ENCODE data around the gene PRXL2A. TPM values are rescaled to one million over a fixed set of nuclear protein-coding genes. Genes with fewer than 3 reads are reported as not detected.
A peak's percentile ranks its signal among the peaks of the same experiment; 100 is the strongest.
"Not testable (repeated sequence)": the region's sequence is repeated elsewhere in the genome, so short reads cannot be mapped to it uniquely, and the experiment has no call there.

Gene PRXL2A
- total RNA-seq, 5 donors from 2014 or later (not counting 1 experiment from before 2014, with no cell fraction given): 2.9 to 6.3 (median 5.2) TPM

GRCh38 chr10:80412486-80412885 lies 4.1 kb downstream of the PRXL2A start:
- Mint-ChIP-seq H3K27ac (no peak overlapping the region), H3K36me3 (no peaks in the 10 kb centered on the region), H3K27me3 (peaks cover 0 to 5% of the 10 kb centered on the region in 2 donors), H3K4me1 (peaks cover 23 to 43% (median 40%) of the 10 kb centered on the region in 3 donors), H3K4me3 (no peak overlapping the region), H3K9me3 (no peaks in the 10 kb centered on the region)
- no peaks in the 10 kb centered on the region for H3K36me3 ChIP-seq (ENCODE audit: control insufficient read depth in 2 of 2, extremely low read depth in 1 of 2, insufficient read depth in 1 of 2, low read length in 1 of 2)
- no peak overlapping the region for H3K4me3 ChIP-seq (ENCODE audit: control insufficient read depth in 1 of 2, extremely low read depth in 1 of 2, low read length in 1 of 2)
- DNase-seq (no peak), ATAC-seq (replicated peaks in 1 of 4) (no peak)
- CTCF ChIA-PET: no interaction called here
- no peaks in the 10 kb centered on the region for H3K9me3 ChIP-seq
- POLR2A ChIA-PET: no interaction called here
- H3K4me1 ChIP-seq (ENCODE audit: control insufficient read depth in 1 of 2, extremely low read depth in 1 of 2, insufficient read depth in 2 of 2, low read length in 2 of 2): peaks cover 0 to 17% of the 10 kb centered on the region in 2 experiments
- no peak overlapping the region for H3K27ac ChIP-seq (ENCODE audit: low read length)
- WGBS (ENCODE audit: insufficient coverage): 85% methylated on average over 4 of the region's 5 CpGs
- H3K27me3 ChIP-seq (replicated peaks in 1 of 2; ENCODE audit: control insufficient read depth in 2 of 2, extremely low read depth in 1 of 2, insufficient read depth in 2 of 2, low read length in 1 of 2): peaks cover 0 to 19% of the 10 kb centered on the region in 2 experiments

DNA sequence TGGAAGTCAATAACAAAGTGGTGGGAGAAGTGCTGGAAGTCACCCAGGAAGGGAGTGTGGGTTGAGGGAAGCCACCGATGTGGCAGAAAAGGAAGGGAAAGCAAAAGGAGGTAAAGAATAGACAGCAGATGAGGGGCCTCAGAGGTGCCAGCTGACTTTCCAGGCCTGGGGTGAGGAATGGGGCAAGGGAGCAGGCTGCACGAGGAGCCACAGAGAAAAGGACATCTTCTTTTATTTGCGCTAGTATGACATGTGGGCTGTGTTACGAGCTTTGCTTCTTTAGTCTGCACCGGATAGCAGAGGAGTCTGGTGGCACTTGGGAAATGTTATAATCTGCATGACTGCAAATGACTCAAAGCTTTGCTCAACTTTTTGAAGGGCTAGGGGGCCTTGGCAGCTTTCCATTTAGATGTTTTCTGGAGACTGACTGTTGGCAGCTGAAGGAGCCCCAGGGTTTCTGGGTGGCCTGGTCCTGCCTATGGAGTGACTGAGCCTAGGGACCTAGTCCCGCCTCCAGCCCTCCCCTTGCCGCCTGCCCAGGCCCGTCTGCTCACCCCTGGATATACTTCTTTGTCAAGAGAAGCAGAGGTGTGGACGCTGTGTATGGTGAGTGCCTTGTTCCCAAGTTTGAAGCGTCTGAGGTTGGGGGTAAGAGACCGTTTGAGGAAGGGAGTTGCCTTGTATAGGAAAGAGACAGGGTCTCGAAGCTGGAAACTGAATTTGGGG lies 5.1 kb downstream of the PRXL2A start:
- Histone ChIP-seq H3K4me3 (ENCODE audit: control insufficient read depth in 1 of 2, extremely low read depth in 1 of 2, low read length in 1 of 2) (no peak overlapping the region), H3K4me1 (ENCODE audit: control insufficient read depth in 1 of 2, extremely low read depth in 1 of 2, insufficient read depth in 2 of 2, low read length in 2 of 2) (peaks cover 0 to 10% of the 10 kb centered on the region in 2 experiments), H3K9me3 (no peaks in the 10 kb centered on the region), H3K27me3 (replicated peaks in 1 of 2; ENCODE audit: control insufficient read depth in 2 of 2, extremely low read depth in 1 of 2, insufficient read depth in 2 of 2, low read length in 1 of 2) (peaks cover 0 to 11% of the 10 kb centered on the region in 2 experiments), H3K27ac (ENCODE audit: low read length) (no peak overlapping the region), H3K36me3 (ENCODE audit: control insufficient read depth in 2 of 2, extremely low read depth in 1 of 2, insufficient read depth in 1 of 2, low read length in 1 of 2) (no peaks in the 10 kb centered on the region)
- Mint-ChIP-seq H3K4me3 (no peak overlapping the region), H3K36me3 (no peaks in the 10 kb centered on the region), H3K4me1 (peaks cover 17 to 37% (median 34%) of the 10 kb centered on the region in 3 donors), H3K9me3 (no peaks in the 10 kb centered on the region), H3K27me3 (no peaks in the 10 kb centered on the region), H3K27ac (peak overlapping the region in 1 of 2 donors; percentile 19)
- CTCF ChIA-PET: no interaction called here
- POLR2A ChIA-PET: no interaction called here
- 85% methylated on average over 12 of the region's 12 CpGs for WGBS (ENCODE audit: insufficient coverage)
- DNase-seq (no peak), ATAC-seq (replicated peaks in 1 of 4) (no peak)

DNA sequence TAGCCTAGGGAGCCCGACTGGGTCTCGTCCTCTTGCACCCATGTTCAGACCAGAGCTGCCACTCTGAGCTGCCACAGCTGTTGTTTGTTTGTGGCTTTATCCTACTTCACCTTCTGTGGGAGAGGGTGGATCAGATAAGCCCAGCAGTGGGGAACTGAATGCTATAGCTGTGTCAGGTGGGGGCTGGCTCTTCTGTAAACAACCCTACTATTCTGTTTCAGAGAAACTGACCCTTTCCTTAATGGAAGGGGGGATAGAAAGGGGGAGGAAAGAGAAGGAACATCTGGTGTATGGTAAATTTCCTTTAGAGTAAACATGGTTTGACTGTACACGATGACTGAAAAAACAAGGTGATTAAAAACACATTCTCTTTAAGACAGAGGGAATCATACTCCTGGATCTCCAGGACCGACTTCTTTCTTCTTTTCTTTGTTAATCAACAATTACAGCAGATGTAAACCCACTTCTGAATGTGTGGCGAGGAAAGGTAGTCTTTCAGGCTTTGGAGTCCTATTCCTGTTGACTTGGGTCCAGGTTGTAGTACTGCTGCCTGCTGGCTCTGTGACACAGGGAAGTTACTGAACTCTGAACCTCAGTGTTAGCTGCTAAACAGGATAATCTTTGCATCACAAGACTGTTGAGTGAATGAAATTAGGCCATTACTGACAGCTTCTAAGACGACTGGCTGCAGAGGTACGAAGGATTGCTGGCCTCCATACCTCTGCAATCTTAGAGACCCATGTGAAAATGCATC lies 6.0 kb downstream of the PRXL2A start:
- Mint-ChIP-seq H3K4me1 (peaks cover 13 to 32% (median 31%) of the 10 kb centered on the region in 3 donors), H3K36me3 (no peaks in the 10 kb centered on the region), H3K27ac (no peak overlapping the region), H3K27me3 (no peaks in the 10 kb centered on the region), H3K4me3 (no peak overlapping the region), H3K9me3 (no peaks in the 10 kb centered on the region)
- no peaks in the 10 kb centered on the region for H3K36me3 ChIP-seq (ENCODE audit: control insufficient read depth in 2 of 2, extremely low read depth in 1 of 2, insufficient read depth in 1 of 2, low read length in 1 of 2)
- WGBS (ENCODE audit: insufficient coverage): 100% methylated on average over 3 of the region's 7 CpGs
- DNase-seq (no peak), ATAC-seq (replicated peaks in 1 of 4) (no peak)
- no peak overlapping the region for H3K4me3 ChIP-seq (ENCODE audit: control insufficient read depth in 1 of 2, extremely low read depth in 1 of 2, low read length in 1 of 2)
- ChIA-PET POLR2A (no interaction called here), CTCF (no interaction called here)
- H3K4me1 ChIP-seq (ENCODE audit: control insufficient read depth in 1 of 2, extremely low read depth in 1 of 2, insufficient read depth in 2 of 2, low read length in 2 of 2): peaks cover 0 to under 1% of the 10 kb centered on the region in 2 experiments
- H3K27ac ChIP-seq (ENCODE audit: low read length): no peak overlapping the region
- no peaks in the 10 kb centered on the region for H3K9me3 ChIP-seq
- peaks cover 0 to 5% of the 10 kb centered on the region in 2 experiments for H3K27me3 ChIP-seq (replicated peaks in 1 of 2; ENCODE audit: control insufficient read depth in 2 of 2, extremely low read depth in 1 of 2, insufficient read depth in 2 of 2, low read length in 1 of 2)

- CTCF ChIA-PET: interaction anchor here in 1 of 2 donors (0.5 kb wide), 1 partner anchor 17 kb away, joined by 4 read pairs; no protein-coding TSS in a partner anchor
- Histone ChIP-seq H3K36me3 (ENCODE audit: control insufficient read depth in 2 of 2, extremely low read depth in 1 of 2, insufficient read depth in 1 of 2, low read length in 1 of 2) (peaks cover 0 to 3% of the 10 kb centered on the region in 2 donors), H3K27me3 (replicated peaks in 1 of 2; ENCODE audit: control insufficient read depth in 2 of 2, extremely low read depth in 1 of 2, insufficient read depth in 2 of 2, low read length in 1 of 2) (peaks cover 0 to 5% of the 10 kb centered on the region in 2 experiments), H3K4me3 (ENCODE audit: control insufficient read depth in 1 of 2, extremely low read depth in 1 of 2, low read length in 1 of 2) (no peak overlapping the region), H3K9me3 (no peaks in the 10 kb centered on the region), H3K27ac (ENCODE audit: low read length) (no peak overlapping the region), H3K4me1 (ENCODE audit: control insufficient read depth in 1 of 2, extremely low read depth in 1 of 2, insufficient read depth in 2 of 2, low read length in 2 of 2) (no peaks in the 10 kb centered on the region)
- H3K4me1 Mint-ChIP-seq: peaks cover 8 to 26% (median 20%) of the 10 kb centered on the region in 3 donors
- 61% methylated on average over 2 of the region's 3 CpGs for WGBS (ENCODE audit: insufficient coverage)
- no peaks in the 10 kb centered on the region for H3K36me3 Mint-ChIP-seq
- POLR2A ChIA-PET: no interaction called here
- DNase-seq: no peak
- no peak for ATAC-seq (replicated peaks in 1 of 4)
- H3K9me3 Mint-ChIP-seq: no peaks in the 10 kb centered on the region
- no peaks in the 10 kb centered on the region for H3K27me3 Mint-ChIP-seq
- no peak overlapping the region for H3K4me3 Mint-ChIP-seq
- H3K27ac Mint-ChIP-seq: no peak overlapping the region
Measured at GRCh38 chr10:80415734-80416478, 7.6 kb downstream of the PRXL2A start.

DNA sequence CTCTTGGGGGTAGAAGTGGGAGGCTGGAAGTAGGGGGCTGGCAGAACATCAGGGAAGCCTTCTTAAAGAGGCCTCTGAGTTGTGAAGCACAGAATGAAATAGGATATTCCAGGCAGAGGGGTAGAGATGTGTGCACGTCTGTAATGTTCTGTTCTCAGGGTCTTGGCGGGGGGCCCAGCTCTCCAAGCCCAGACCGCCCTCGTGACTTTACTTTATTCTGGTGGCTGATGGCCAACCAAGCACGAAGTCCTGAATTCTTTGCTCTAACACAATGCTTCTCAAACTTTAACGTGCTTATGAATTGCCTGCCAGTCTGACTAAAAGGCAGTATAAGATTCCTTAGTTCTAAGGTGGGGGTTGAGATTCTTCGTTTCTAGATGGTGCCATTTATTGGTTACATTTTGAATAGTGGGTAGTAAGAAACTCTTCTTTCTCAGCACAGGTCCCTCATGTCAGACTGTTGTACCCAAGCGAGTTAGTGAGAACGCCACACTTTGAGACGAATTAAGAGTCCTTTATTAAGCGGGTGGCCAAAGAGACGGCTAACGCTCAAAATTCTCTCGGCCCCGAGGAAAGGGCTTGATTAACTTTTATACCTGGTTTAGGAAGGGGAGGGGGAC lies 8.2 kb downstream of the PRXL2A start:
- H3K27me3 Mint-ChIP-seq: no peaks in the 10 kb centered on the region
- H3K27ac Mint-ChIP-seq: no peak overlapping the region
- no peak for DNase-seq
- Histone ChIP-seq H3K9me3 (no peaks in the 10 kb centered on the region), H3K36me3 (ENCODE audit: control insufficient read depth in 2 of 2, extremely low read depth in 1 of 2, insufficient read depth in 1 of 2, low read length in 1 of 2) (peaks cover 0 to 3% of the 10 kb centered on the region in 2 donors), H3K27me3 (replicated peaks in 1 of 2; ENCODE audit: control insufficient read depth in 2 of 2, extremely low read depth in 1 of 2, insufficient read depth in 2 of 2, low read length in 1 of 2) (peaks cover 0 to 5% of the 10 kb centered on the region in 2 experiments), H3K4me3 (ENCODE audit: control insufficient read depth in 1 of 2, extremely low read depth in 1 of 2, low read length in 1 of 2) (no peak overlapping the region), H3K27ac (ENCODE audit: low read length) (no peak overlapping the region), H3K4me1 (ENCODE audit: control insufficient read depth in 1 of 2, extremely low read depth in 1 of 2, insufficient read depth in 2 of 2, low read length in 2 of 2) (no peaks in the 10 kb centered on the region)
- H3K4me1 Mint-ChIP-seq: peaks cover 8 to 24% (median 18%) of the 10 kb centered on the region in 3 donors
- WGBS (ENCODE audit: insufficient coverage): 92% methylated on average over 4 of the region's 15 CpGs
- H3K9me3 Mint-ChIP-seq: no peaks in the 10 kb centered on the region
- ChIA-PET POLR2A (no interaction called here), CTCF (interaction anchor here in 1 of 2 donors (0.9 kb wide), 1 partner anchor 39 kb away, joined by 3 read pairs; no protein-coding TSS in a partner anchor)
- H3K36me3 Mint-ChIP-seq: no peaks in the 10 kb centered on the region
- H3K4me3 Mint-ChIP-seq: no peak overlapping the region
- no peak for ATAC-seq (replicated peaks in 1 of 4)

- POLR2A ChIA-PET; H3K27me3 Mint-ChIP-seq; H3K36me3 Mint-ChIP-seq; H3K9me3 Mint-ChIP-seq; H3K4me3 Mint-ChIP-seq; H3K27me3 ChIP-seq (replicated peaks in 1 of 2; ENCODE audit: control insufficient read depth in 2 of 2, extremely low read depth in 1 of 2, insufficient read depth in 2 of 2, low read length in 1 of 2); H3K9me3 ChIP-seq; H3K27ac Mint-ChIP-seq; H3K4me1 ChIP-seq (ENCODE audit: control insufficient read depth in 1 of 2, extremely low read depth in 1 of 2, insufficient read depth in 2 of 2, low read length in 2 of 2); H3K36me3 ChIP-seq (ENCODE audit: control insufficient read depth in 2 of 2, extremely low read depth in 1 of 2, insufficient read depth in 1 of 2, low read length in 1 of 2); H3K4me3 ChIP-seq (ENCODE audit: control insufficient read depth in 1 of 2, extremely low read depth in 1 of 2, low read length in 1 of 2); H3K27ac ChIP-seq (ENCODE audit: low read length); DNase-seq; ATAC-seq (replicated peaks in 1 of 4): not testable (repeated sequence)
- peaks cover 5 to 18% (median 15%) of the 10 kb centered on the region in 3 donors for H3K4me1 Mint-ChIP-seq
- CTCF ChIA-PET: interaction anchor here in 1 of 2 donors (0.9 kb wide), 1 partner anchor 39 kb away, joined by 3 read pairs; no protein-coding TSS in a partner anchor
- no CpG with 5 or more reads among the region's 6 CpGs for WGBS (ENCODE audit: insufficient coverage)
Measured at GRCh38 chr10:80417256-80417655, 8.9 kb downstream of the PRXL2A start.

Data from T-cell (primary cell).